Left forelimb (tissue), 1 donor: ENCODE results near the gene MLLT1.

Experiments
- DNase-seq: peaks from one replicate; pipeline ENCODE4 v3.0.0-alpha.2; 2018; ENCODE audit warnings: low spot score

Gene MLLT1

DNA sequence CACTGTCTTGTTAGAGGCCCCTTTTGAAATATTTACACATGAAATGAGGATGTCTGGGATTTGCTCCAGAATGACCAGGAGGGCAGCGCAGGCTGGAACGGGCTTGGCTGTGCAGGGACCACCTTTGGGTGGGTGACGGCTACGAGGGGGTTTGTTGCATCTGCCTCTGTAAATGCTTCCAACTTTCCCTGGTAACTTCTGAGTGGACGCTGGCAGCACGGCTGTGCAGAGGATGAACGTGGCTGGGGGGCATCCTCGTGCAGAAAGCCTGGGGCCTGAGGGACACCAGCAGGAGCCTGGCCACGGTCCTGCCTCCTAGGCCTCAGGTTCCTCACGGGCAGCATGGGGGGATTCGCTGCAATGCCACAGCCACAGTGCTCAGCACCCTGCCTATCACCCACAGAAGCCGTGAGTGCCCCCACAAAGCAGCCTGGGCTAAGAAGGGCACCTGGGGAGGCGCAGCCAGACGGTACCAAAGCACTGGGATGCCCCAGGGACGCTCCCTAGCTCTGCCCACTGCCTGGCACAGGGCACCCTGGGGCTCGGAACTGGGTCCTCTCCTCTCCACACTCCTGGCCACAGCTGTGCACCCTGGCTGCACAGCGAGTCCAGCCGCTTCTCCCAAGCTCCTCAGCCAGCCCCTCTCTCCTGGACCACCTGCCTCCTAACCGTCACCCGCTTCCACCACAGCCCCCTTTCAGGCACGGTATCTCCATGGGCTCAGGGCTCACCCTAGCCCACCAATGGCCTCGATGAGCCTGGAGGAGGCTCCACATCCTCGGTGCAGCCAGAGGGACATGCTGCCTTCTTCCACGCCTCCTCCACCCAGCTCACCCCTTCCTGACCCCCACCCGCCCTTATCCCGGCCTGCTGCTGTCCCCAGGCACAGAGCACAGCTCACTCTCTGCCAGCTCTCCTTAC lies 44.5 kb downstream of the MLLT1 start:
- no peak for DNase-seq

GRCh38 chr19:6234527-6234926 lies 45.2 kb downstream of the MLLT1 start:
- no peak for DNase-seq

- DNase-seq = no peak
Observed at GRCh38 chr19:6233827-6234511, 45.8 kb downstream of the MLLT1 start.

DNA sequence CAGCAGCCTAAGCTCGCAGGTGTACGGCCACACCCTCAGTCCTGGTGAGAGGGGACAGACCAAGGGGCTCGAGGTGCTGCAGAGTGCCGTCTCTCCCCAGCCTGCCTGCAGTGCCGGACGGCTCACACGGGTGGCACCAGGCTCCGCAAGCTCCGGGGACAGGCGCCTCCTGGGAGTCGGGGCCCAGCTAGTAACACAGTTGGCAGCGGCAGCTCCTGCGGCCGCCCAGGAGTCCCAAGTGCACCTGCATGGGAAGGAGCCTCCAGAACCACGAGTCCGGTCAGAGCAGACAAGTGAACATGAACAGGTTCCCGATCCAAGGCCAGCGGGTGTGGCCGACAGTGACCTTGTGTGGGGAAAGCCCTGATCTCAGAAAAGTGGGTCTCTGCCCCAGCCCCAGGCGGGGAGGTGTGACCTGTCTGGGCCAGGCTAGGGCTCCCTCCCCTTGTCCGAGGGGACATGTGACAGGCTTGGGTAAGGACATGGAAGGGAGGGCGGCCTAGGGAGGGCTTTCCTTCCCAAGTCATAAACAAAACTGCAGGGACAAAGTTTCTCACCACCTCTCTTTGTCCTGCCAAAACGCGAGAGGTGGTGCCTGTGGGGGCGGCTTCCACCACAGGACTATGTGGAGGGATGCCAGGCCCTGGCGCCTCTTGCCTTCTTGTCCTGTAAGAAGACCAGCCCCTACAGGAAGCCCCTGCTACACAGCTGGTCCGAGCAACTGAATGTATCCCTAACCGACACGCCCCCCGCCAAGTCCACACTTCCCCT lies 46.5 kb downstream of the MLLT1 start:
- DNase-seq = no peak

GRCh38 chr19:6232601-6233055 lies 47.1 kb downstream of the MLLT1 start:
- DNase-seq = no peak

DNA sequence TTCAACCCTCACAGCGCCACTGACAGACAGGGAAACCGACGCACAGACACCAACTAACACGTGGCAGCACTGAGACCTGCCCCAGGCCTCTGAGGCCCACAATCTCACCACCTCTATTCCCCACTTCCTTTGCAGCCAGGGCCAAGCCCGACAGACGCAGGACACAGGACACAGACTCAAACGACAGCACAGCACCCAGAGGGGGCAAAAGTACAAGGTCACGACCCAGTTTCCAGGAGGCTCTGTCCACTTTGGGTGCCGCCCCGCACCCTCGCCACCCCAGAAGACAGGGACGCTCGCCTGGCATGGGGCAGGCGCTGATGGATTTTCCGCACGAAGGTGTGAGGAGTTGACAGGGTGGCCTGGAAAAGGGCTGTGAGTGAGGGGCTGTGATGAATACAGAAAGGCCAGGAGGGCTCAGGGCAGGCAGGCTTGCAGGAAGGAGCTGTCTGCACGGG lies 48.8 kb downstream of the MLLT1 start:
- DNase-seq = no peak

DNA sequence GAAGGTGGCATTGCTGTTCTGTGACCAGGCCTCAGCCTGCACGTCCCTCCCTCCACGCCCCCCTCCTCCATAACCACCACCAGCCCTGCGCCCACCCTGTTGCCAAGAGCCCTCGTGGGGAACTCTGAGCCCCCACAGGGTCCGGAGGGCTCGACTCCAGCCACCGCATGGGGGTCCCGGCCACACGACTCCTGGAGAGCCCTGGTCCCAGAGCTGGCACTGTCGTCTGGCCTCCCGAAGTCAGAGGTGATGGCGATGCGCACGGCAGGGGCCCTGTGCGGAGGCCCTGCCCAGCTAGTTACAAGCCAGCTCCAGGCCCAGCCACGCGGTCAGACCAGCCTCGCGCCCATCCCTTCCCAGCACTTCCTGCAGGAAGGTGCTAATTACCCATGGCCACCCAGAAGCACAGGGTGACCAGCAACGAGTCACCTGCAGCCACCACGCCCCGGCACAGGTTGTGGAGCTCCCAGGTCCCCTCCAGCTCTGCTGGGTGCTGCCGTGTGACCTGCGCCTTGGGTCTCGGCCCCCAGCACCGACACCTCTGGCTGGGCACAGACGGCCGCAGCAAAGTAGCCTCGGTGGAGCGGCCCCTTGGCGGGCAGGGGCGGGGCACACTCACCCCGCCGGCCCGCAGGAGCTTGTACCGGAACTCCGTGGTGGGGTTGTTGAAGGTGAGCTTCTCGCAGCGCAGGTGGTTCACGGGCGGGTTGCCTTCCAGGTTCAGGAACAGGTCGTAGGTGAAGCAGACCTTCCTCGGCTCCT lies 49.6 kb downstream of the MLLT1 start:
- DNase-seq = no peak

GRCh38 chr19:6229216-6229913 lies 50.4 kb downstream of the MLLT1 start:
- no peak for DNase-seq

- DNase-seq = no peak
Observed at GRCh38 chr19:6228551-6229215, 51.1 kb downstream of the MLLT1 start.

DNA sequence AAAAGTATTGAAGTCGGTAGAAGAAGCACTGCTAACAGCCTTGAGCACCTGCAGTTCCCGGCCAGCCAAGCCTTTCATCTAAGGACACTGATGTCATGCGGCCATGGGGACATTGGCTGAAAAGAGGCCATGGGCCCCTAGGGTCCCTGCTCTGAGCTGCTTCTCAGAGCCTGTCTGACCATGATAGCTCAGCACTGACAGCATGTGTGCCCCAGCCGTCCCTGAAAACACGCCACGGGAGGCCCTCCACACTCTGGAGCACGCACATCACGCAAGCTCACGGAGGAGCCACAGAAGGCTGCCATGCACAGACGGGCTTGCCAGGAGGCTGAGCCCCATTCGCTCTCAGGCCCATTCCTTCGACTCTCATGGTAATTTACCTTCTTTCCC lies 51.8 kb downstream of the MLLT1 start:
- DNase-seq = no peak

DNA sequence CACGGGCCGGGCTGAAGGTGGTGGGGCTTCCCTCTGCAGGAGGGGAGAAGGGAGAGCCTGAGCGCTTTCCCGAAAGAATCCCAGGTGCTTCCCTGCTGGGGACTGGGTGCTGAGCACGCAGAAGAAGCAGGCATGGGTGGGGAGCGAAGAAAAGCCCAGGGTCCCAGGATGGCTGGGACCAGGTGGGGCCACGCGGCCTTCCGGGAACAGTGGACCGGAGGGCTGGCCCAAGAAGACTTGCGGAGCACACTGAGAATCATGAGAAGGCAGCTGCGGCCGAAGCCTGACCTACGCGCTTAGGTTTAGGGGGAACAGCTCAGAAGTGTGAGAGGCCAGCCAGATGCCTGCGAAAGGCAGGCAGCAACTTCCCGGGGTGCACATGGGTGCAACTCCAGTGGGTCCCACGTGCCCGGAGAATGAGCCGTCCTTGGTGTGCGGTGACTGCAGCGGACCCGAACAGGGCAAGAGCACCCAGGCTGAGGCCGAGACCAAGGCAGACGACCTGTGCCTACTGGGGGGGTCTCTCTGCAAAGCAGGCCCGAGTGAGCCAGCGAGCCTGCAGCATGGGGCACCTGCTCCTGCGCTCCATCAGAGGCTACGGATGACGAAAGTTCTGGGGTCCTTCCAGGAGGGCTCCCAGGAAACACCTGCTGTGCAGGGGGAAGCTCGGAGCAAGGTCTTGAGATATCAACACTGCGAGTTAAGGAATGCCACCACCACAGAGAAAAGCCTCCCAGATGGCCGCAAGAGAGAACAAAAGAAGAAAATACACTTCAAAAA lies 52.4 kb downstream of the MLLT1 start:
- DNase-seq = no peak

DNA sequence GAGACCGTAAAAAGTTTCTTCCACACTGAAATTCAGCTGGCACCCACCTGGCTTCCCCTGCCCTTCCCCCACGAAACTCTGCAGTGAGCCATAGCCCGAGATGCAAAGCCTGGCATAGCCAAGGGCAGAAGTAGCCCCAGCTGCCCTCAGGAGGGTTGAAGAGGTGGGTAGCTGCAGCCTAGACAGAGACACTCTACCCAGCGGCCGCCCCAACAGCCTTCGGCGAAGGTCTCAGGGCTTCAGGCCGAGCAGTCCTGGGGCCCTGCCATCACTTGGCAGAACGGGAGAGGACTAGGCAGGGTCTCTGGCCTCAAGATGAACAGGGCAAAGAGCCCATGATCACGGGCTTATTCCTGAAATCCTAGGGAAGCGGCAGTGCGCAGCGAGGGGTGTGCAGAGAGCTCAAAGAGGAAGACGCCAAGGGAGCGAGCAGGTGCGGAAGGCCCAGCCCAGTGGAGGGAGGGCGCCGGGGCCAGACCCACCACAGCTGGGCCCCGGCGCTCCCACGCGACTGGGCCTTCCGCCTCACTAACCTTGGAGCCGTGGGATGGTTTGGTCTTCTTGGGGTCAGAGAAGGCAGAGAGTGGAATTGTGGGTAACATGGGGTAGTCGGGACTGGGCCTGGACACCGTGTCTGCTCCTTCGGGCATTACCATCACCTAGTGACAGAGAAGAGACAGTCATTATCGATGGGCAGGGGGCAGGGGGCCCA lies 53.2 kb downstream of the MLLT1 start:
- no peak for DNase-seq

DNA sequence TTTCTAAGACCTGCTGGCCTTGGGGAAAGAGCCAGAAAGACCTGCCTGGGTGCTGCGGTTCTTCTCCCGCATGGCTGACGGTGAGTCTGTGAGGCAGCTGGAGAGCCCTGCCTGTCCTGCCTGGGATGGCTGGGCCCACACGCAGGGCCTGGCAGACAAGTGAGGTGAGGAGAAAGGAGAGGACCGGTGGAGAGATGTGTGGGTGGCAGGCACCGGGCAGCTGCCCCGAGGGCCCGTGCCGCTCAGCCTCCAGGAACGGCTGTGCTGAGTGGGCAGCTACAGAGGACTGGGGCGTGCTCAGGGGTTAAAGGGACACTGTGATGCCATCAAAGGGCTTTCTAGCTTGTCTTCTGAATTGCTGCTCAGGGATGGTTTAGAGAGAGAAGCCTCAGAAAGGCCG lies 53.8 kb downstream of the MLLT1 start:
- DNase-seq = no peak

GRCh38 chr19:6225232-6225865 lies 54.4 kb downstream of the MLLT1 start:
- no peak for DNase-seq

DNA sequence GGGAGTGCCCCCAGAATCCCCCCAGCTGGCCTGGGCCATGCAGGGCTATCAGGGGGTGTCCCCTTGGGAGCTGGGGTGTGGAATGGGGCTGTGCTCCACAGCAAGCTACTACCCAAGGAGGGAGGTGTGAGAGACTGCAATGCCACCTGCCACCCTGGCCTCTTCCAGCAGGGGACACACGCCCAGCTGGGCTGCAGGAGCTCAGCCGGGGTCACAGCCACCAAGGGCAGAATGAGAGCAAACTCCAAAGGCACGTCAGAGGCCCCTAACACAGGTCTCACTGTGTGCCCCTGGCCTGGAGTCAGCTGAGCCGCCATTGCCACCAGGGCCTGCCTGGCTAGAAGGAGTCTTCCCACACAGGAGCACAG lies 55.5 kb downstream of the MLLT1 start:
- DNase-seq = no peak

DNA sequence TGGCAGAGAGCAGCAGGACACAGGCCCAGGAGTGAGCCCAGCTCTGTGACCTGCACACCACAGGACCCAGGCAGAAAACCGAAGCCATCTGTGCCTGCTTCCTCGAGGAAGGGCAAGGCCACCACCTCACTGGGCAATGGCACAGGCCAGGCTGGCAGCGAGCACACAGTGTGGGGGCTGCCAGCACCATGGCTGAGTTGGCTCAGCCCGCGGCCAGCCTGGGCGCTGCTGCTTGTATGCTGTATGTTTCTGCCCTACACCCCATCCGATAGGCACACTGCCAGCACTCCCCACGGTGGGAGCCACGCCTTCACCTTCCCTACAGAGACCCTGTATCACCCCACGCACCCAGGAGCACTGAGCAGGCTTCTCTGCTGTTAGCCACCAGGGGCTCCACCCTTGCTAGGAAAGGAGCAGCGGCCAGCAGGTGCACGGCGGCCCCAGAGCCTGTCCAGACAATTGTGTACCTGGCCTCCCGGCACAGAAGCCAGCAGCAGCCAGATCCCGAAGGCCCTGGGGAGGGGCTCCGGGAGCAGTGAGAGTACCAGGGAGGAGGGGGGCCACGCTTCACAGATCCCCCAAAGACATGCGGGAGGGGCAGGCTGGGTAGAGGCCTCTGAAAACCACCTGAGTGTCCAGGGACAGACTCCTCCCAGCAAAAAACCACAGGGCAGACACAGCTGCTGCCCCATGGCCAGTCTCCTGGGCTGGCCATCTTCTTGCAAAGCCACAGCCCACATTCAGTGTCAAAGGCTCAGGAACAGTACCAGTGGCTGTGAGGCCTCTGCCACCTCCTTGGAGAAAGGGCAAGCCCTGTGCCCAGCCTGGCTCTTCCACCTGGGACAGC lies 56.1 kb downstream of the MLLT1 start:
- DNase-seq = no peak

DNA sequence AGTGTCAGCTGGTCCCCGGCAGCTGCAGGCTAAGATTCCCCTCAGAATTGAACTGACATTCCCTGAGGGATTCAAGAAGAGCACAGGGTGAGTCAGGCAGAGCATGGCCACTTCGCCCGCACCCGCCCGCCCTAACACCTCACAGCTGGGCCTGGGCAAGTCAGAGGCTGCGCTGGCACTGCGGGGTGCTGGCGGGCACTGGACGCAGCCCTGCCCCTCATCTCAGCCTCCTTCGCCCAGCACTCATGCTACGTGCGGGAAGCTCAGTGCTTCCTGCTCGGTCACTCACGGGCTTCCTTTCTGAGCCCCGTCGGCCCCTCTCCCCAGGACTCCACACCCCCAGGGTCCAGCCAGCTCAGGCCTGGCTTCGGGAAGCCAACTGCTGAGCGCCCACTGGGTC lies 56.9 kb downstream of the MLLT1 start:
- no peak for DNase-seq
